NB4 (cell line): ENCODE data around the gene PCDHGB3.
"Not testable (repeated sequence)": the region's sequence is repeated elsewhere in the genome, so short reads cannot be mapped to it uniquely, and the experiment has no call there.

ENCODE experiments used
- CTCF ChIP-seq: IDR thresholded peaks from one replicate; pipeline ENCODE4 v1.5.1; 2012; ENCODE audit warnings: low read depth, low read length
- MAX ChIP-seq: IDR thresholded peaks from 2 replicates; pipeline ENCODE4 v1.6.1; 2011; ENCODE audit warnings: low read depth, low read length
- POLR2A ChIP-seq: IDR thresholded peaks from 2 replicates; pipeline ENCODE4 v1.6.1; 2011; ENCODE audit warnings: mild to moderate bottlenecking; ENCODE audit not compliant: insufficient read length; ENCODE audit errors: extremely low read depth

GRCh38 chr5:141414548-141415274 lies 44.7 kb downstream of the PCDHGB3 start:
- not testable (repeated sequence) for TF ChIP-seq CTCF, MAX, POLR2A
